GM12878 (cell line): ENCODE results near the gene PPAN. TPM values are rescaled to one million over a fixed set of nuclear protein-coding genes. Genes with fewer than 3 reads are reported as not detected.

ENCODE experiments used
- ATAC-seq: fragments of 200-7000 bp; cut with Tn5 transposase; 3 replicates; pipeline ENCODE4 v1.9.1; 2020; ENCODE audit warnings: mild to moderate bottlenecking, moderate library complexity
- BruUV-seq: library from RNA; stranded (reverse); fragments of 400-500 nt; replicated peaks from 2 replicates; lab custom pipeline; 2021; lab: Mats Ljungman, UMichigan
- CTCF ChIA-PET: fragments of 300-600 bp; sonication (Branson Sonifier 250); formaldehyde crosslinking; extraction: SDS; loops from one replicate; lab custom pipeline; 2021; ENCODE audit warnings: inconsistent platforms; lab: Yijun Ruan, JAX
- POLR2A ChIA-PET: fragments of 350-600 bp; formaldehyde crosslinking; extraction: SDS; loops from one replicate; lab custom pipeline; 2021; ENCODE audit warnings: inconsistent platforms; lab: Charles Lee
- RAD21 ChIA-PET: fragments of 300-600 bp; sonication (Branson Sonifier 250); formaldehyde crosslinking; loops from one replicate; lab custom pipeline; 2023; ENCODE audit warnings: antibody characterized with exemption; ENCODE audit not compliant: unreplicated experiment; lab: Charles Lee
- SMC1A ChIA-PET: fragments of 300-600 bp; sonication (Branson Sonifier 250); formaldehyde crosslinking; loops from one replicate; lab custom pipeline; 2023; ENCODE audit not compliant: unreplicated experiment, uncharacterized antibody; lab: Charles Lee
- DNase-seq: peaks from one replicate; pipeline ENCODE4 v3.0.0-alpha.2; 2011; ENCODE audit warnings: low read depth, low spot score
- FAIRE-seq: peaks from 3 replicates; lab custom pipeline; 2011; peaks lifted over from hg19 to GRCh38; lab: Jason Lieb, UNC
- H2AFZ ChIP-seq: 2 replicates; pipeline ENCODE4 v1.6.0; 2011; ENCODE audit warnings: low read depth, low read length, control low read depth; ENCODE audit not compliant: control insufficient read depth
- H3K27ac ChIP-seq: 2 replicates; pipeline ENCODE4 v1.5.1; 2011; ENCODE audit warnings: control low read depth; ENCODE audit not compliant: control insufficient read depth, insufficient read depth
- H3K27me3 ChIP-seq, 2 experiments: replicated peaks in 1 of 2; 2 replicates each; pipeline versions ENCODE4 v1.6.0 to v1.6.1; 2011; ENCODE audit warnings: low read length in 1 of 2; ENCODE audit not compliant: control insufficient read depth in 2 of 2, insufficient read depth in 2 of 2
- H3K36me3 ChIP-seq, 2 experiments: 2 replicates each; pipeline ENCODE4 v1.5.1; 2011; ENCODE audit warnings: low read length in 1 of 2; ENCODE audit not compliant: control insufficient read depth in 2 of 2, insufficient read depth in 2 of 2
- H3K4me1 ChIP-seq: 2 replicates; pipeline ENCODE4 v1.6.1; 2011; ENCODE audit warnings: mild to moderate bottlenecking, low read length, moderate library complexity, mixed read lengths; ENCODE audit not compliant: control insufficient read depth, insufficient read depth
- H3K4me2 ChIP-seq: 2 replicates; pipeline ENCODE4 v1.6.0; 2011; ENCODE audit warnings: control low read depth; ENCODE audit not compliant: control insufficient read depth, insufficient read depth
- H3K4me3 ChIP-seq: fragments of 200-600 bp; sonication (generic); 2 replicates; pipeline ENCODE4 v1.5.1; 2016
- H3K79me2 ChIP-seq: 2 replicates; pipeline ENCODE4 v1.6.0; 2011; ENCODE audit warnings: low read length; ENCODE audit not compliant: control insufficient read depth, insufficient read depth
- H3K9ac ChIP-seq: 2 replicates; pipeline ENCODE4 v1.8.0; 2011; ENCODE audit warnings: low read length, control low read depth, mixed read lengths; ENCODE audit not compliant: control insufficient read depth, insufficient read depth
- H3K9me3 ChIP-seq: replicated peaks from 3 replicates; pipeline ENCODE4 v1.5.1; 2011; ENCODE audit warnings: mild to moderate bottlenecking, low read length; ENCODE audit not compliant: control insufficient read depth, insufficient read depth
- H4K20me1 ChIP-seq: 2 replicates; pipeline ENCODE4 v1.6.0; 2011; ENCODE audit not compliant: control insufficient read depth, insufficient read depth
- ATF2 ChIP-seq: IDR thresholded peaks from 2 replicates; pipeline ENCODE4 v1.6.1; 2012; ENCODE audit warnings: low read length, inconsistent platforms
- BCL11A ChIP-seq: IDR thresholded peaks from 2 replicates; pipeline ENCODE4 v1.6.1; 2011; ENCODE audit warnings: low read depth, low read length
- CEBPB ChIP-seq, 2 experiments: fragments of 150-350 bp in 1 of 2; IDR thresholded peaks; 2 replicates each; pipeline ENCODE4 v1.6.1; 2012 to 2014; ENCODE audit warnings: low read depth in 2 of 2, low read length in 2 of 2, borderline replicate concordance in 1 of 2, inconsistent platforms in 1 of 2
- IRF4 ChIP-seq: IDR thresholded peaks from 2 replicates; pipeline ENCODE4 v1.6.1; 2011; ENCODE audit warnings: low read depth, low read length
- MLLT1 ChIP-seq: fragments of 450-650 bp; IDR thresholded peaks from 2 replicates; pipeline ENCODE4 v1.6.1; 2016; ENCODE audit warnings: mild to moderate bottlenecking
- PRDM15 ChIP-seq: fragments of 450-650 bp; formaldehyde crosslinking; IDR thresholded peaks from 2 replicates; pipeline ENCODE4 v1.4.0; 2020; ENCODE audit warnings: mild to moderate bottlenecking, moderate library complexity
- RBBP5 ChIP-seq: fragments of 200-600 bp; sonication (generic); conservative IDR thresholded peaks from 2 replicates; pipeline ENCODE4 v1.6.1; 2016
- RCOR1 ChIP-seq: conservative IDR thresholded peaks from 2 replicates; pipeline ENCODE4 v1.6.1; 2012; ENCODE audit warnings: low read depth, low read length, improper control_type of control experiment
- SIX5 ChIP-seq: IDR thresholded peaks from 2 replicates; pipeline ENCODE4 v1.6.1; 2011; ENCODE audit warnings: mild to moderate bottlenecking, low read depth, low read length, moderate library complexity; ENCODE audit not compliant: severe bottlenecking
- SREBF2 ChIP-seq: IDR thresholded peaks from 2 replicates; pipeline ENCODE4 v1.6.1; 2012; ENCODE audit warnings: mild to moderate bottlenecking, low read length
- TBL1XR1 ChIP-seq: IDR thresholded peaks from 2 replicates; pipeline ENCODE4 v1.6.1; 2012; ENCODE audit warnings: low read depth, low read length, improper control_type of control experiment
- TCF12 ChIP-seq: IDR thresholded peaks from 2 replicates; pipeline ENCODE4 v1.6.1; 2011; ENCODE audit warnings: low read depth, mild to moderate bottlenecking, low read length
- TCF3 ChIP-seq: IDR thresholded peaks from 2 replicates; pipeline ENCODE4 v1.6.1; 2012; ENCODE audit warnings: low read depth, mild to moderate bottlenecking, low read length, borderline replicate concordance; ENCODE audit not compliant: insufficient read depth
- ZNF217 ChIP-seq: fragments of 450-650 bp; IDR thresholded peaks from 2 replicates; pipeline ENCODE4 v1.6.1; 2017; ENCODE audit warnings: antibody characterized with exemption, mild to moderate bottlenecking
- ZNF24 ChIP-seq: fragments of 450-650 bp; IDR thresholded peaks from 2 replicates; pipeline ENCODE4 v1.6.1; 2017; ENCODE audit warnings: antibody characterized with exemption, mild to moderate bottlenecking
- WGBS: methylation state at CpG from one replicate; pipeline ENCODE4 v1.1.6; 2016; ENCODE audit warnings: low lambda C conversion rate; ENCODE audit not compliant: insufficient replicate concordance, insufficient coverage; ENCODE audit errors: missing lambda C conversion rate; 5-methylcytosine and 5-hydroxymethylcytosine counted together
- in situ Hi-C: fragments of 300-500 bp; cut with MboI; formaldehyde crosslinking; loops from 9 replicates; pipeline ENCODE4 v1.14.3; 2018; ENCODE audit warnings: mixed read lengths
- intact Hi-C: fragments of 100-400 bp; cut with micrococcal nuclease; formaldehyde crosslinking; loops from one replicate; pipeline ENCODE4 v1.14.2; 2022; ENCODE audit not compliant: unreplicated experiment
- polyA plus RNA-seq, 11 experiments: library from polyadenylated mRNA; depleted of rRNA in 4 of 11; unstranded in 6 of 11; stranded (reverse) in 5 of 11; fragments of >200 nt; fragmentation: Nextera tagmentation in 4 of 11; fragmentation: Illumina TruSeq in 1 of 11; extraction: Ambion mirVana in 4 of 11; extraction: Trizol in 1 of 11; gene quantifications; 1 replicate in 1 of 11; 2 replicates in 10 of 11; pipeline versions ENCODE4 v1.2.1 to v1.2.3, GENCODE V29; 2011 to 2016; ENCODE audit warnings: inconsistent platforms in 2 of 11, missing spikeins in 2 of 11, low read depth in 1 of 11
- total RNA-seq, 4 experiments: library from RNA; depleted of rRNA in 3 of 4; stranded (reverse); fragments of >200 nt in 3 of 4; fragmentation: Illumina TruSeq in 1 of 4; extraction: Trizol in 1 of 4; gene quantifications; 2 replicates each; pipeline versions ENCODE4 v1.2.1 to v1.2.3, GENCODE V29; 2013 to 2021
- TF ChIP-seq, protein P1 (sequence below): fragments of 450-650 bp; IDR thresholded peaks from 2 replicates; pipeline ENCODE4 v1.6.1; 2017; ENCODE audit warnings: low read depth, mild to moderate bottlenecking, moderate library complexity

Gene PPAN
- total and polyA plus RNA-seq, 10 of the 15 experiments (the other 5 are each of a cell fraction or from before 2014, with no cell fraction given): 2.1 to 171 (median 108) TPM

DNA sequence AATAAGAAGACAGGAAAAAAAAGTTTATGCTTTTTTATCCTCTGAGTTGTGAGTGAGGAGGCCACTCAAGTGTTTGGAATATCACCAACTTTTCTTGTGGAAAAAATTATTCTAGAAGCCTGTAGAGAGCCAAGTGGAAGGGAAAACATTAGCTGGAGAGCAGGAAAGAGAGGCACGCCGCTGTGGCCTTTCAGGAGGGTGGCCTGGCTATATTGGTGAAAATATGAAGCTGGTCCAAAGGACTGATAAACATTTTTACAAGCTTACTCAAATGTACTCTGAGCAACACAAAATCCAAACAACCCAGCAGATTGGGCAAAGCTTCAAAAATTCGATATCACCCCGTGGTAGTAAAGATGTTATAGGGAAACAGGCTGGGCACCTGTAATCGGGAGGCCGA is 15.9 kb downstream of the PPAN start:
- H3K79me2 ChIP-seq: peaks cover 17% of the 10 kb centered on the region
- DNase-seq (no peak), FAIRE-seq (no peak), ATAC-seq (no peak)
- RAD21 ChIA-PET: interaction anchor here (1.7 kb wide), 1 partner anchor 128 kb away, joined by 6 read pairs; no protein-coding TSS in a partner anchor
- H3K36me3 ChIP-seq: peaks cover 3 to 4% of the 10 kb centered on the region in 2 experiments
- 82% methylated on average over 6 of the region's 6 CpGs for WGBS
- in situ Hi-C loops (no loop called here), intact Hi-C loops (loop anchor here (5.0 kb wide), 1 partner anchor 130 kb away; the partner anchor contains the start of gene MRPL4)
- no peak overlapping the region for H3K4me2 ChIP-seq
- no peaks in the 10 kb centered on the region for H3K27me3 ChIP-seq
- POLR2A ChIA-PET: interaction anchor here (0.8 kb wide), 1 partner anchor 21 kb away, joined by 6 read pairs; no protein-coding TSS in a partner anchor
- SMC1A ChIA-PET: interaction anchor here (1.7 kb wide), 1 partner anchor 24 kb away, joined by 3 read pairs; no protein-coding TSS in a partner anchor
- TF ChIP-seq ZNF24 (no peak), SREBF2 (no peak), SIX5 (no peak), TCF12 (no peak), RCOR1 (no peak), PRDM15 (CRISPR knock-in tag) (no peak), CEBPB (IDR thresholded peaks at IDR 0.05; ENCODE audit: borderline replicate concordance in 1 of 2, low read depth in 2 of 2, low read length in 2 of 2) (no peak), TBL1XR1 (no peak), MLLT1 (no peak), ATF2 (no peak), BCL11A (no peak), IRF4 (no peak), ZNF217 (no peak), RBBP5 (no peak), TCF3 (no peak)
- TF ChIP-seq, protein P1, sequence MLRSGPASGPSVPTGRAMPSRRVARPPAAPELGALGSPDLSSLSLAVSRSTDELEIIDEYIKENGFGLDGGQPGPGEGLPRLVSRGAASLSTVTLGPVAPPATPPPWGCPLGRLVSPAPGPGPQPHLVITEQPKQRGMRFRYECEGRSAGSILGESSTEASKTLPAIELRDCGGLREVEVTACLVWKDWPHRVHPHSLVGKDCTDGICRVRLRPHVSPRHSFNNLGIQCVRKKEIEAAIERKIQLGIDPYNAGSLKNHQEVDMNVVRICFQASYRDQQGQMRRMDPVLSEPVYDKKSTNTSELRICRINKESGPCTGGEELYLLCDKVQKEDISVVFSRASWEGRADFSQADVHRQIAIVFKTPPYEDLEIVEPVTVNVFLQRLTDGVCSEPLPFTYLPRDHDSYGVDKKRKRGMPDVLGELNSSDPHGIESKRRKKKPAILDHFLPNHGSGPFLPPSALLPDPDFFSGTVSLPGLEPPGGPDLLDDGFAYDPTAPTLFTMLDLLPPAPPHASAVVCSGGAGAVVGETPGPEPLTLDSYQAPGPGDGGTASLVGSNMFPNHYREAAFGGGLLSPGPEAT: no peak
- H3K4me1 ChIP-seq: 0 out of 2 replicates have a peak, but pooled peaks cover 2% of the 10 kb centered on the region
- CTCF ChIA-PET: interaction anchor here (1.0 kb wide), 1 partner anchor 128 kb away, joined by 5 read pairs; no protein-coding TSS in a partner anchor
- H3K9me3 ChIP-seq: no peaks in the 10 kb centered on the region
- H4K20me1 ChIP-seq: no peaks in the 10 kb centered on the region
- no peak overlapping the region for H3K9ac ChIP-seq
- H3K4me3 ChIP-seq: no peak overlapping the region
- no peak overlapping the region for H2AFZ ChIP-seq
- BruUV-seq: no TSS peak
- no peak overlapping the region for H3K27ac ChIP-seq
